ENCODE measurements around the gene GRK5.

DNA sequence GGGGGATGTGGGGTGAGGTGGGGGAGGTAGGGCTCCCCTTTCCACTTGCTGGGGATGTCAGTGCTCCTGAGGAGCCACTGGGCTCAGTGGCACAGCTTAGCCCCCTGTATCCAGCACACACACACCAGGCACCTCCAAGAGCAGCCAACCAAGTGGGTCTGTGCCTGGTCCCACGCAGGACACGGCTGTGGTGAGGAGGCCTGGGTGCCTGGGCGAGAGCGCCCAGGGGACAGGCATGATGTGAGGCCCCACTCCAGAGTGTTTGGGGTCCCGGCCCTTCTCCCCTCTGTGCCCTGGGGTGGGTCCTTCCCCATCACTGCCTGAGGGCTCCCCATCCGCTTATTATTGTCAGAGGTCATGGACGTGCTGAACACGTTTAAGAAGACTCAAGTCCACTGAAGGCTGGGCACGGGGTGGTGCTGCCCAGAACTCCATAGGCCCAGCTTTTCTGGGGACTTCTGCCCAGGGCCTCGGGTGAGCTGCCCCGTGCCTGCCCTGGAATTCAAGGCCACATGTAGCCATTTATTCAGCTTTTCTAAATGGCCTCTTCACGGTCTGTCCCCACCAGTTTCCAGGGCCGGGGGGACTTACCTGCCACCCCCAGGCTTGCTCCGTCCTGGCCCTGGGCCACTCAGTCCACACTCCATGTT is 119.8 kb downstream of the GRK5 start:
- TF ChIP-seq POLR2AphosphoS5 (IDR thresholded peaks at IDR 0.05; ENCODE audit: low read depth, low read length), result no peak
- no peak for TF ChIP-seq TAF1 (IDR thresholded peaks at IDR 0.05; ENCODE audit: low read depth, low read length)
- no peak for TF ChIP-seq POLR2A (IDR thresholded peaks at IDR 0.05; ENCODE audit: low read depth, low read length)
- no peak for TF ChIP-seq POU2F2 (IDR thresholded peaks at IDR 0.05; ENCODE audit: low read depth, low read length)
- TF ChIP-seq SPI1 (IDR thresholded peaks at IDR 0.05; ENCODE audit: low read depth, low read length), result no peak
